Measurements from ENCODE around the gene AFAP1. TPM values are rescaled to one million over a fixed set of nuclear protein-coding genes. Genes with fewer than 3 reads are reported as not detected.

The AFAP1 gene
- total and polyA plus RNA-seq, 2 of the 8 experiments (the other 6 are each of a cell fraction or from before 2014, with no cell fraction given) = 3.6 to 18.2 TPM

DNA sequence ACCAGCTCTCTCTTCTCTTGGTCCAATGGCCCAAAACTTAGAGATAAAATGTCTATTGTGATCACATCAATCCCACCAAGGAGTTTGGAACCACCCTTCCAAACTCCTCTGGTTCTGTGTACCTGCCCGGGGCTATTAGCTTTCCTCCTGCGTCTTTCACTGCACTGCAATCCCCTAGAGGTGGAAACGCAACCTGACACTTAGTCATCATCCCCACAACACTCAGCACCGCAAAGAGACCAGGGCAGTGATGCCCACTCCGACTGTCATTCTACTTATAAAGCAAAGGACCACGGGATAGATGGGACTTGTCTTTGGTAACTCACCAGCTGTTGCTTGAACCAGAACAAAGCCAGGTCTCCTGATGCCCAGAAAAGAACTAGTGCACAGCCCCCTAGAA lies 22.0 kb downstream of the AFAP1 start:
- H3K79me1 ChIP-seq (ENCODE audit: low read depth, low read length) = peaks cover 9% of the 10 kb centered on the region; the same call in 1 of the 2 replicates
- no peaks in the 10 kb centered on the region; a peak in 1 of 4 replicates for H3K9me3 ChIP-seq (ENCODE audit: insufficient read depth in 2 of 2, low read depth in 1 of 2, low read length in 1 of 2)
- H3K14ac ChIP-seq (ENCODE audit: insufficient read length) = no peak overlapping the region
- no peaks in the 10 kb centered on the region for H3K23me2 ChIP-seq (ENCODE audit: low read depth, low read length)
- H4K8ac ChIP-seq (ENCODE audit: extremely low read depth, insufficient read depth, low read length) = no peak overlapping the region
- no peaks in the 10 kb centered on the region for H3K27me3 ChIP-seq (replicated peaks in 1 of 4; ENCODE audit: control insufficient read depth in 3 of 4, extremely low read depth in 1 of 4, insufficient read depth in 3 of 4, low read length in 3 of 4)
- H2BK120ac ChIP-seq (replicated peaks; ENCODE audit: low read depth, low read length) = no peak overlapping the region
- H3K18ac ChIP-seq (ENCODE audit: extremely low read depth, low read length) = no peak overlapping the region
- ChIA-PET CTCF (ENCODE audit: partially characterized antibody) (interaction anchor here (0.6 to 3.1 kb wide), 13 partner anchors 9 to 96 kb away, joined by 3 to 12 read pairs (median 4); no protein-coding TSS in a partner anchor), POLR2A (ENCODE audit: partially characterized antibody) (interaction anchor here (0.8 to 1.7 kb wide), 2 partner anchors 10 to 21 kb away, joined by 3 to 6 read pairs; no protein-coding TSS in a partner anchor)
- no peak overlapping the region for H4K5ac ChIP-seq (ENCODE audit: insufficient read length, low read depth, low read length)
- TF ChIP-seq, protein P1, sequence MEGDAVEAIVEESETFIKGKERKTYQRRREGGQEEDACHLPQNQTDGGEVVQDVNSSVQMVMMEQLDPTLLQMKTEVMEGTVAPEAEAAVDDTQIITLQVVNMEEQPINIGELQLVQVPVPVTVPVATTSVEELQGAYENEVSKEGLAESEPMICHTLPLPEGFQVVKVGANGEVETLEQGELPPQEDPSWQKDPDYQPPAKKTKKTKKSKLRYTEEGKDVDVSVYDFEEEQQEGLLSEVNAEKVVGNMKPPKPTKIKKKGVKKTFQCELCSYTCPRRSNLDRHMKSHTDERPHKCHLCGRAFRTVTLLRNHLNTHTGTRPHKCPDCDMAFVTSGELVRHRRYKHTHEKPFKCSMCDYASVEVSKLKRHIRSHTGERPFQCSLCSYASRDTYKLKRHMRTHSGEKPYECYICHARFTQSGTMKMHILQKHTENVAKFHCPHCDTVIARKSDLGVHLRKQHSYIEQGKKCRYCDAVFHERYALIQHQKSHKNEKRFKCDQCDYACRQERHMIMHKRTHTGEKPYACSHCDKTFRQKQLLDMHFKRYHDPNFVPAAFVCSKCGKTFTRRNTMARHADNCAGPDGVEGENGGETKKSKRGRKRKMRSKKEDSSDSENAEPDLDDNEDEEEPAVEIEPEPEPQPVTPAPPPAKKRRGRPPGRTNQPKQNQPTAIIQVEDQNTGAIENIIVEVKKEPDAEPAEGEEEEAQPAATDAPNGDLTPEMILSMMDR (IDR thresholded peaks at IDR 0.05; ENCODE audit: control extremely low read depth in 1 of 3, insufficient read depth in 1 of 3, low read depth in 1 of 3, low read length in 3 of 3) = peak; percentile 12 to 31 (median 13); a peak in 3 of 4 replicates
- no peak for TF ChIP-seq POLR2A (IDR thresholded peaks at IDR 0.05; ENCODE audit: control extremely low read depth in 1 of 2, low read depth in 2 of 2, low read length in 2 of 2)
- no peak overlapping the region for H3K9ac ChIP-seq (replicated peaks in 1 of 4; ENCODE audit: extremely low read depth in 1 of 4, low read depth in 3 of 4, low read length in 3 of 4)
- no peak overlapping the region for H2BK12ac ChIP-seq (ENCODE audit: low read depth, low read length)
- no peak overlapping the region for H2AK5ac ChIP-seq (ENCODE audit: low read depth, low read length)
- H2BK15ac ChIP-seq (ENCODE audit: low read length) = no peak overlapping the region
- DNase-seq (ENCODE audit: low read depth in 1 of 2, low spot score in 2 of 2) (no peak), FAIRE-seq (no peak)
- H3K4ac ChIP-seq (replicated peaks; ENCODE audit: insufficient read length, low read depth, low read length) = no peak overlapping the region
- no peaks in the 10 kb centered on the region for H4K20me1 ChIP-seq (replicated peaks in 1 of 2; ENCODE audit: control insufficient read depth in 1 of 2, insufficient read depth in 2 of 2, low read length in 2 of 2)
- H2BK5ac ChIP-seq (ENCODE audit: low read depth, low read length) = no peak overlapping the region
- H3K23ac ChIP-seq (ENCODE audit: insufficient read length) = no peak overlapping the region
- no peaks in the 10 kb centered on the region for H3K36me3 ChIP-seq (ENCODE audit: control insufficient read depth in 2 of 4, insufficient read depth in 4 of 4, low read length in 3 of 4)
- H3K4me3 ChIP-seq (ENCODE audit: extremely low read depth in 1 of 4, insufficient read depth in 2 of 4, low read depth in 3 of 4, low read length in 4 of 4) = no peak overlapping the region
- H3K4me1 ChIP-seq (replicated peaks in 1 of 4; ENCODE audit: control insufficient read depth in 3 of 4, insufficient read depth in 4 of 4, low read length in 3 of 4) = peaks cover 0 to 8% (median 1%) of the 10 kb centered on the region in 4 experiments; a peak in 5 of 7 replicates
- H3K56ac ChIP-seq (replicated peaks; ENCODE audit: insufficient read length, low read depth, low read length) = no peak overlapping the region
- H3K79me2 ChIP-seq (ENCODE audit: control insufficient read depth in 1 of 2, insufficient read depth in 2 of 2, low read length in 2 of 2) = peaks cover 0 to 59% of the 10 kb centered on the region in 2 experiments; a peak in 2 of 4 replicates
- H2AFZ ChIP-seq (ENCODE audit: low read length) = no peak overlapping the region
- no peak overlapping the region for H3K4me2 ChIP-seq (ENCODE audit: insufficient read depth in 1 of 2, low read depth in 2 of 2, low read length in 2 of 2)
- H4K91ac ChIP-seq (replicated peaks; ENCODE audit: insufficient read length, low read length) = no peak overlapping the region
- no peak overlapping the region for H2BK20ac ChIP-seq (ENCODE audit: low read length)
- no peak overlapping the region for H3K27ac ChIP-seq (ENCODE audit: low read depth, low read length)
- WGBS, 2 experiments (ENCODE audit: extremely low coverage in 1 of 2, insufficient coverage in 1 of 2, insufficient read length in 1 of 2, insufficient replicate concordance in 2 of 2, low coverage in 1 of 2, low lambda C conversion rate in 2 of 2, missing lambda C conversion rate in 1 of 2) = 79% methylated on average over 6 of the region's 6 CpGs; no CpG with 5 or more reads in 1 of the 2 experiments

All from H1 (cell line).